ENCODE data around the gene FBLN1.
"Not testable (repeated sequence)": the region's sequence is repeated elsewhere in the genome, so short reads cannot be mapped to it uniquely, and the experiment has no call there.

Gene FBLN1

DNA sequence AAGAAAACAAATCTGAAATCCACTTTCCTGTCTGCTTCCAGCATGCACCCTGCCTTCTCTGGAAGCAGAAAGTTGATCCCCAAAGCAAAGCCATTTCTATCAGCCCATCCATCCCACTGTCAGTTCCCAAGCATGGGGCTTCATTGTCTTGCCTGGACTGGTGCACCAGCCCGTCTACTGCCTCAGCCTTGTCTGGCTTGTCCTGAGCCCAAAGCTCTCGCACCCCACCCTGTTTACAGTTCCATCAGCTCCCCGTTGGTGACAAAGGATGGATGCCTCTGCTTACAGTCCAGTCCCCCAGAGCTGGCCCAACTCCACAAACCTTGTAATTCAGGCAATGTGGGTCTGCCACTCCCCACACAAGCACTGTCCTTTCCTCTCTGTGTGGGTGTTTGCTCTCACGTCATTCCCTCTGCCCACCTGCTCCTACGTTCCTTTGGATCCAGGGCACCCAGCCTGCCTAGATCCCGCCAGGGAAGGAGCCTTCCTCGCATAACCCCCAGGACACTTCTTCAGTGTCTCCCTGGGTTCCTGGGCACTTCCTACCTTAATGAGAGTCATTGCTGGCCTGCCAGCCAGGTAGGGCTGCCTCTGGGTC, 38.8 kb downstream of the FBLN1 start:
- H3K36me3 Mint-ChIP-seq (ENCODE audit: insufficient read depth) = no peaks in the 10 kb centered on the region
- no peaks in the 10 kb centered on the region for H3K4me1 Mint-ChIP-seq

DNA sequence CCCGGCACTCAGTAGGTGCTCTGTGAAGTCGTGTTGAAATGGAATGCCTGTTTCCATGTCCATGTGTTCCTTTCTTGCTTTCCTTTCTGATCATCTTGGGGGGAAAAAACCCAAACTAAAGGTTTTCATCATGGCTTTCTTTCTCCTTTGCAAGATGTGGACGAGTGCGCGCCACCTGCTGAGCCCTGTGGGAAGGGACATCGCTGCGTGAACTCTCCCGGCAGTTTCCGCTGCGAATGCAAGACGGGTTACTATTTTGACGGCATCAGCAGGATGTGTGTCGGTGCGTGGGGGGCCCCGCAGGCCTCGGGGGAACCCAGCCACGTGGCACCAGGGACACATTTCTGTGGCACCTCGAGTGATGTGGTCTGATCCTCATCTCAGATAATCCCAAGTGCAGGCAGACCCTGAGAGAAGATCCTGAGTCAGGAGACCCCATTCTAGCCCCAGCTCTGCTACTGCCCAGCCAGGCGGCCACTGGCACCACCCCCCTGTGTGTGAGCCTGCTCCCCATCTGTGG, 39.4 kb downstream of the FBLN1 start:
- no peak overlapping the region for H3K27ac Mint-ChIP-seq (ENCODE audit: low read depth)
- H3K9me3 Mint-ChIP-seq = no peaks in the 10 kb centered on the region
- H3K27me3 Mint-ChIP-seq = peaks cover 19% of the 10 kb centered on the region

More for the DNA sequence above, 38.8 kb downstream of the FBLN1 start:
- Mint-ChIP-seq H3K9me3 (no peaks in the 10 kb centered on the region), H3K27me3 (peaks cover 19% of the 10 kb centered on the region), H3K27ac (ENCODE audit: low read depth) (no peak overlapping the region), H3K4me3 (no peak overlapping the region)
- DNase-seq (ENCODE audit: low spot score in 2 of 2) (no peak), ATAC-seq (replicated peaks; ENCODE audit: extremely low read depth, poor library complexity, severe bottlenecking) (no peak)

DNA sequence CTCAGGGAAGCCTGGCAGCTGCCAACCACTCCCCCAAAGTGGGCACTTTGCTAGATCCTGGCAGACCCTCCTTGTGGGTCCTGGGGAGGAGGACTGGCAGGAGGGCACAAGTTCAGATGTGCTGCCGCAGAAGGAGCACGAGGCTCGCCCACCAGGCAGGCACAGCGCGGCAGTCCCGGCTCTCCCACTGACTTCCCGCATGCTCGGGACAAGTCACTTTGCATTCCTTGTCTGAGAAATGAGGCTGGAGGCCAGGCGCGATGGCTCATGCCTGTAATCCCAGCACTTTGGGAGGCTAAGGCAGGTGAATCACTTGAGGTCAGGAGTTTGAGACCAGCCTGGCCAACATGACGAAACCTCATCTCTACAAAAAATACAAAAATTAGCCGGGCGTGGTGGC, 40.1 kb downstream of the FBLN1 start:
- H3K27me3 Mint-ChIP-seq = peaks cover 19% of the 10 kb centered on the region
- not testable (repeated sequence) for DNase-seq (ENCODE audit: low spot score in 2 of 2); ATAC-seq (replicated peaks; ENCODE audit: extremely low read depth, poor library complexity, severe bottlenecking); H3K27ac Mint-ChIP-seq (ENCODE audit: low read depth); H3K4me1 Mint-ChIP-seq; H3K4me3 Mint-ChIP-seq; H3K36me3 Mint-ChIP-seq (ENCODE audit: insufficient read depth); H3K9me3 Mint-ChIP-seq

More for the DNA sequence above, 39.4 kb downstream of the FBLN1 start:
- no peak for DNase-seq (ENCODE audit: low spot score in 2 of 2)
- no peaks in the 10 kb centered on the region for H3K4me1 Mint-ChIP-seq
- ATAC-seq (replicated peaks; ENCODE audit: extremely low read depth, poor library complexity, severe bottlenecking) = no peak
- no peak overlapping the region for H3K4me3 Mint-ChIP-seq
- H3K36me3 Mint-ChIP-seq (ENCODE audit: insufficient read depth) = no peaks in the 10 kb centered on the region

DNA sequence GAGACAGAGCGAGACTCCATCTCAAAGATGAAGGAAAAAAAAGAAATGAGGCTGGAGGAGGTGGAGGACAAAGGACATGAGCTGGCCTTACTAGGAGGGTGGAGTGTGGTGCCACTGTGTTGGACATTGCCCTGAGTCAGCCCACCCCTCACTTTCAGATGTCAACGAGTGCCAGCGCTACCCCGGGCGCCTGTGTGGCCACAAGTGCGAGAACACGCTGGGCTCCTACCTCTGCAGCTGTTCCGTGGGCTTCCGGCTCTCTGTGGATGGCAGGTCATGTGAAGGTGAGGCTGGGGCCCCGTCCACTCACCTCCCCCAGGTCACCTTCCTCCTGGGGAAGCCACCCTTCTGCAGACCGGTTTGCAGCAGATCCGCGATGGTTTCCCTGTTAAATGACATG, 40.6 kb downstream of the FBLN1 start:
- no peak overlapping the region for H3K27ac Mint-ChIP-seq (ENCODE audit: low read depth)
- no peaks in the 10 kb centered on the region for H3K4me1 Mint-ChIP-seq
- H3K27me3 Mint-ChIP-seq = peaks cover 19% of the 10 kb centered on the region
- no peak for ATAC-seq (replicated peaks; ENCODE audit: extremely low read depth, poor library complexity, severe bottlenecking)
- no peaks in the 10 kb centered on the region for H3K9me3 Mint-ChIP-seq
- DNase-seq (ENCODE audit: low spot score in 2 of 2) = no peak
- H3K36me3 Mint-ChIP-seq (ENCODE audit: insufficient read depth) = no peaks in the 10 kb centered on the region
- no peak overlapping the region for H3K4me3 Mint-ChIP-seq

DNA sequence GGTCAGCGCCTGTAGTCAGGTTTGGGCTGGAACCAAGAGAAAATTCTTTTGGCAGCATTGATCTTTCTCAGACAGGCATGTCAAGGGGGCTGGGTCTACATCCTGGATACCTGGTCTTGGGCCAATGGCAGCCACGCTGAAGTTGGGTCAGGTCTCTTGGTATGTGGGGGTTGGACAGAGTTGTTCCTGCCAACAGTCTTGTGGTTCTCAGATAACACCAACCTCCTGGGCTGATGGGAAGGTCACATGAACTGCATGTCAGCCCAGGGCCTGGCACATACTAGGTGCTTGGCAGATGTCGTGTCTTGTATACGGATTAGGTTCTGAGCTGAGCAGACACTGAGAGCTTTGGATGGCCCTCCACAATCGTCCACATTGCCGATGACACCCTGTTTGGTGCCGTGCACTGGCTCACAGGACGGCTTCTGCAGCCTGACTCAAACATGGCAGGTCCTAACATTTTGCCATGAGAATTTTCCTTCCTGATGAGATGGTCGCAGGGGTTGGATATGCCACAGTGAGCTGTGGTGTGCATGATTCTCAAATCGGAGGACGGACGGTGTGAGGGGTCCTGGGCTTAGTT, 42.0 kb downstream of the FBLN1 start:
- Mint-ChIP-seq H3K4me3 (no peak overlapping the region), H3K27me3 (peaks cover 19% of the 10 kb centered on the region), H3K4me1 (no peaks in the 10 kb centered on the region), H3K27ac (ENCODE audit: low read depth) (no peak overlapping the region), H3K36me3 (ENCODE audit: insufficient read depth) (no peaks in the 10 kb centered on the region), H3K9me3 (no peaks in the 10 kb centered on the region)
- DNase-seq (ENCODE audit: low spot score in 2 of 2) (no peak), ATAC-seq (replicated peaks; ENCODE audit: extremely low read depth, poor library complexity, severe bottlenecking) (no peak)

DNA sequence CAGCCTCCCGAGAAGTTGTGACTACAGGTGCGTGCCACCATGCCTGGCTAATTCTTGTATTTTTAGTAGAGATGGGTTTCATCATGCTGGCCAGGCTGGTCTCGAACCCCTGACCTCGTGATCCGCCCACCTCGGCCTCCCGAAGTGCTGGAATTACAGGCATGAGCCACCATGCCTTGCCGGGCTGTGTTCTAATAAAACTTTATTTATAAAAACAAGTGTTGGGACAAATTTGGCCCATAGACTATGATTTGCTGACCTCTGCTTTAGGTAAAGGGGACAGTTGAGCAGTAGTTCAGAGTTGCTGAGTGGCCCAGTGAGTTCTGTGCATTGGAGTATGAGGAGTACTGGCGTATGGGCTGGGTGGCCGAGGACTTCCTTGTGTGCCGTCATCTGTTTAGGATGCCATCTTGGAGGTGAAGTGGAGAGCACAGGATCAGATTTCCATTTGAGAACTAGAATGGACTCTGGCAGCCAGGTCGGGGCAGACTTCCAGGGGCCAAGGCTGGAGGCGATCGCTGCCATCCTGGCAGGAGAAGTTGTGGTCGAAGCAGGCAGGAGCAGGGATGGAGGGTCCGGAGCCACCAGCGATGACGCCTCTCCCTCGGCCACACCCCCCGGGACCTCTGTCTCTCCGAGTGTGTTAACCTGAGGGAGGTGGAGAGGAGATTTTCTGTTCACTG, 43.8 kb downstream of the FBLN1 start:
- no peaks in the 10 kb centered on the region for H3K9me3 Mint-ChIP-seq
- DNase-seq (ENCODE audit: low spot score in 2 of 2) (no peak), ATAC-seq (replicated peaks; ENCODE audit: extremely low read depth, poor library complexity, severe bottlenecking) (no peak)
- no peaks in the 10 kb centered on the region for H3K4me1 Mint-ChIP-seq
- H3K27ac Mint-ChIP-seq (ENCODE audit: low read depth) = no peak overlapping the region
- no peak overlapping the region for H3K4me3 Mint-ChIP-seq
- H3K36me3 Mint-ChIP-seq (ENCODE audit: insufficient read depth) = no peaks in the 10 kb centered on the region
- H3K27me3 Mint-ChIP-seq = peaks cover 7% of the 10 kb centered on the region

DNA sequence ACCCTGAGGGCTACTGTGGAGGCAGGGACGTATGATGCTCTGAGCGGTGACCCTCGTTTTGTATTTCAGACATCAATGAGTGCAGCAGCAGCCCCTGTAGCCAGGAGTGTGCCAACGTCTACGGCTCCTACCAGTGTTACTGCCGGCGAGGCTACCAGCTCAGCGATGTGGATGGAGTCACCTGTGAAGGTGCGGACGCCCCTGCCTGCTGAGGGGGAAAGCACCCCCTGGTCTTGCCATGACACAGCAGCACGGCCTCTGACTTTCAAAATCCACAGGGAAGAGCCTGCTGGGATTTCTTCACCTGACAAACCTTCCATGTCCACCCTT, 44.3 kb downstream of the FBLN1 start:
- Mint-ChIP-seq H3K27ac (ENCODE audit: low read depth) (no peak overlapping the region), H3K4me1 (no peaks in the 10 kb centered on the region), H3K9me3 (no peaks in the 10 kb centered on the region), H3K36me3 (ENCODE audit: insufficient read depth) (no peaks in the 10 kb centered on the region), H3K27me3 (peaks cover 1% of the 10 kb centered on the region), H3K4me3 (no peak overlapping the region)
- DNase-seq (ENCODE audit: low spot score in 2 of 2) = no peak
- no peak for ATAC-seq (replicated peaks; ENCODE audit: extremely low read depth, poor library complexity, severe bottlenecking)

DNA sequence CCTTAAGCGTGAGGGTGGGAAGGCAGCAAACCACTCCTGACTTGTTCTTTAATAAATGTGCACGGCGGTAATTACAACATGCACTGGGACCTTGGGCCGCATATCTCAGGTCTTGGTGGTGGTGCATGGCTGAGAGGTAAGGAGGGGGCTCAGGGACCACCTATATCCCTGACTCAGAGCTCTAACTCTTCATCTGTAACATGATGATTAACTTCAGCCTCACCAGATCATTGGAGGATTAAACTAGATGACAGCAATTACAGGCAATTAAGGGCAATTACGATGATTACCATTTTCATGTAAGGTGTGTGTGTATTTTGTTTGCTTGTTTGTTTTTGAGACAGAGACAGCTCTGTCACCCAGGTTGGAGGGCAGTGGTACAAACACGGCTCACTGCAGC, 45.0 kb downstream of the FBLN1 start:
- no peak for DNase-seq (ENCODE audit: low spot score in 2 of 2)
- H3K4me1 Mint-ChIP-seq = no peaks in the 10 kb centered on the region
- no peaks in the 10 kb centered on the region for H3K36me3 Mint-ChIP-seq (ENCODE audit: insufficient read depth)
- no peak for ATAC-seq (replicated peaks; ENCODE audit: extremely low read depth, poor library complexity, severe bottlenecking)
- H3K27ac Mint-ChIP-seq (ENCODE audit: low read depth) = no peak overlapping the region
- H3K9me3 Mint-ChIP-seq = no peaks in the 10 kb centered on the region
- no peaks in the 10 kb centered on the region for H3K27me3 Mint-ChIP-seq
- H3K4me3 Mint-ChIP-seq = no peak overlapping the region

DNA sequence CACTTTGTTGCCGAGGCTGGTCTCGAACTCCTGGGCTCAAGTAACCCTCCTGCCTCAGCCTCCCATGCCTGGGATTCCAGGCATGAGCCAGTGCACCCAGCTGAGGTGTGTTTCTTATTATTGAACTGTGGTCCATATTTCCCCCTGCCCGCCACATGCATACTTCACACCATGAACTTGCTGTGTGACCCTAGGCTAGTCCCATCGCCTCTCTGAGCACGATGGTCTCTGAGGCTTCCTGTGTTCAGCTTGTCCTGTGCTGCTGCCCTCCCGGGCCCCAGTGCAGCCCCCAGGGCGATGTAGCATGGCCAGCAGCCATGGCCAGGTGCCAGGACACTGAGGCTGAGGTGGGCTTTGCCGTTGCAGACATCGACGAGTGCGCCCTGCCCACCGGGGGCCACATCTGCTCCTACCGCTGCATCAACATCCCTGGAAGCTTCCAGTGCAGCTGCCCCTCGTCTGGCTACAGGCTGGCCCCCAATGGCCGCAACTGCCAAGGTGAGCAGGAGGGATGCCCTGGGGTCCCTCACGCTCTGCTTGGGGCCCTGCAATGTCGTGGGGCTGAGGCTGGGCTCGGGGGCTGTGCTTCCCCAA, 45.7 kb downstream of the FBLN1 start:
- Mint-ChIP-seq H3K9me3 (no peaks in the 10 kb centered on the region), H3K27ac (ENCODE audit: low read depth) (no peak overlapping the region), H3K4me1 (no peaks in the 10 kb centered on the region), H3K4me3 (no peak overlapping the region), H3K36me3 (ENCODE audit: insufficient read depth) (no peaks in the 10 kb centered on the region), H3K27me3 (no peaks in the 10 kb centered on the region)
- DNase-seq (ENCODE audit: low spot score in 2 of 2) (no peak), ATAC-seq (replicated peaks; ENCODE audit: extremely low read depth, poor library complexity, severe bottlenecking) (no peak)

DNA sequence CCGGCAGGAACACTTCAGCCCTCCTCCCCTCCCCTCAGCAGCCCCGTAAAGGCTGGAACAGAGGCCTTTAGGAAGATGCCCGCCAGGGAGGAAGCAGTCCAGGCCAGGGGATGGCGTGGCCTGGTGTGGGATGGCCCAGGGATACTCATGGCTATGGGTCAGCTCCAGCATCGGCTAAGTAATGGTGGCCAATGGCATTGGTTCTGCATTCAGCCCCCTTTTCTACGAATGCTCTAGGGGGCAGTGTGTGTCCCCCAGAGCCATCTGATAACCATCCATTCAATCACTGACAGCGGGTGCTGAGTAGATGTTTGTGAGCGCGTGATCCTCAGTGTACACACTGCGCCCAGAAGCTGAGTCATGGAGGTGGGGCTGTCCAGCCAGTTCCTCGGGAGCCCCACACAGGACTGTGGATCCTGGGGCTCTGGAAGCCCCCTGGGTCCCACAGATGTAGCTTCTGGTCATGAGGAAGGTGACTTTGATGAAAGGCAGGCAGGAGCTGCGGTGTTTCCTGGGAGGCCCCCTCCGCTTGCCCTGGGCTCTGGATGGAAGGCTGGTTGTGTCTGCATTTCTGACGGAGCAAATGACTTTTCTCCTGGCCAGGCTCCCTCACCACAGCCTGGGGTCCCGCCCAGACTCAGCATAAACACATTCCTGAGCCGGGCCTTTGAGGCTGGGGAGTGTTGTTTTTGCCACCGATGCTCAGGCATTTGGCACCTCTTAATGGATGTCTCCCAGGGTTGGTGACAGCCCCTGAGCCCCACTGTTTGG, 46.5 kb downstream of the FBLN1 start:
- Mint-ChIP-seq H3K36me3 (ENCODE audit: insufficient read depth) (no peaks in the 10 kb centered on the region), H3K27ac (ENCODE audit: low read depth) (no peak overlapping the region), H3K9me3 (no peaks in the 10 kb centered on the region), H3K4me1 (no peaks in the 10 kb centered on the region), H3K4me3 (no peak overlapping the region), H3K27me3 (no peaks in the 10 kb centered on the region)
- no peak for DNase-seq (ENCODE audit: low spot score in 2 of 2)
- ATAC-seq (replicated peaks; ENCODE audit: extremely low read depth, poor library complexity, severe bottlenecking) = no peak

DNA sequence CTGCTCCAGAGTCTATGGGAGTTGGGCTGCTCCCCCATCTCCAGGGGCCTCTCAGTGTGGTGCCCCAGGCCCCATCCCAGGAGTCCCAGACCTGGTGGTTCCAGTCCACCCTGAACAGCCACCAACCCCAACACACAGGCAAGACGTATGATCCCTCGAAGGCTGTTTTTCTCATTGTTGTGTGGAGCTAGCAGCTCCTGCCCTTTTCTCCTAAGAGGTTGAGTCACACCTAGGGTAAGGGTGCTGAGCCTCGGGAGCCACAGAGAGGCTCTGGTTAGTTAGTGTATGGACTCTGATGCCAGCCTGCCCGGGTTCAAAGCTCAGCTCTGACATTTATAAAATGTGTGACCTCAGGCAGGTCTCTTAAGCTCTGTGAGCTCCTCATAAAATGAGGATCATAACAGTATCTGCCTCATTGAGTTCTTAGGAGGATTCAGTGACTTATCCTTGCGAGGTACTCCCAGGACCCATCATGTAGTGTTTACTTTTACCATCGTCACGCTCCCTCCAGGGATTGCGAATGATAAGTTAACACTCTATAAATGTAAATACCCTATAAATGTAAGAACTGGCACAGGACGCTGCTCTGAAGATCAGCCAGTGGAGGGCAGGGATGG, 47.2 kb downstream of the FBLN1 start:
- Mint-ChIP-seq H3K27me3 (no peaks in the 10 kb centered on the region), H3K9me3 (no peaks in the 10 kb centered on the region), H3K36me3 (ENCODE audit: insufficient read depth) (no peaks in the 10 kb centered on the region), H3K4me3 (no peak overlapping the region), H3K27ac (ENCODE audit: low read depth) (no peak overlapping the region), H3K4me1 (no peaks in the 10 kb centered on the region)
- DNase-seq (ENCODE audit: low spot score in 2 of 2) (no peak), ATAC-seq (replicated peaks; ENCODE audit: extremely low read depth, poor library complexity, severe bottlenecking) (no peak)

DNA sequence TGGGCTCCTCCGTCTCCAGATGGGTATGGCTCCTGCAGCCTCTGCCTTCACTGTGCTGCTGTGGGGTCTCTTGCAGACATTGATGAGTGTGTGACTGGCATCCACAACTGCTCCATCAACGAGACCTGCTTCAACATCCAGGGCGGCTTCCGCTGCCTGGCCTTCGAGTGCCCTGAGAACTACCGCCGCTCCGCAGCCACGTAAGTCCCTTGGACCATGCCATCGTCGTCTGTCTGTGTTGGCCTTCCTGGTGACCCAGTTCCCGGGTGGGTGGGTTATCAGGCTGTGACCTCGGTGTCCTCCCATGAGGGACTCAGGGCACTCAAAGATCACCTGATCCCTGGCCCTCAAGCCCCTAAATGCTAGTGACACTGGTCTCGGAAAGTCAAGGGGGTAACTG, 47.7 kb downstream of the FBLN1 start:
- H3K27ac Mint-ChIP-seq (ENCODE audit: low read depth) = no peak overlapping the region
- no peak overlapping the region for H3K4me3 Mint-ChIP-seq
- peaks cover 3% of the 10 kb centered on the region for H3K27me3 Mint-ChIP-seq
- no peaks in the 10 kb centered on the region for H3K36me3 Mint-ChIP-seq (ENCODE audit: insufficient read depth)
- no peaks in the 10 kb centered on the region for H3K9me3 Mint-ChIP-seq
- ATAC-seq (replicated peaks; ENCODE audit: extremely low read depth, poor library complexity, severe bottlenecking) (no peak), DNase-seq (ENCODE audit: low spot score in 2 of 2) (no peak)
- no peaks in the 10 kb centered on the region for H3K4me1 Mint-ChIP-seq

Data from central memory CD8-positive, alpha-beta T cell (primary cell).